HG03045 (cell line): ENCODE measurements around the gene CDC7.

ENCODE experiments used
- ATAC-seq: cut with Tn5 transposase; IDR thresholded peaks from one replicate; pipeline ENCODE4 v1.9.1; 2021; ENCODE audit warnings: mild to moderate bottlenecking, moderate library complexity; ENCODE audit not compliant: unreplicated experiment

The CDC7 gene

DNA sequence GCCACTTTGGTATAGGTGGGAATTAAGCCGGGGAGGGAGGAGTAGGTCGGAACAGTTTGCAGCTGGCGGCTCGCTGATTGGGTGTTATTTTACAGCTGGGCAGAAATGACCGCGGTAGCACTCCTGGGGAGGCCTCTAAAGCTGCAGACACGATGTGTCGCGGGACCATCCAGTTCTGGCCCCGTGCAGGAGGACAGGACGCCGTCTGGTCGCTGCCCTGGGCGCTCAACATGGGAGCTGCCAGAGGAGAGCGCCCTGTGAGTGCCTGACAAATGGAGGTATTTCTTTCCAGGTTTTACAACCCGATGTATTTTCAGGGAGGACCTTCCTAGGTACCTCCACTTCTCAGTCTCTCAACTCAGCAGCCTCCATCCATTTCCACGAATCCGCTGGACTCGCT lies 46.2 kb downstream of the CDC7 start:
- no peak for ATAC-seq

DNA sequence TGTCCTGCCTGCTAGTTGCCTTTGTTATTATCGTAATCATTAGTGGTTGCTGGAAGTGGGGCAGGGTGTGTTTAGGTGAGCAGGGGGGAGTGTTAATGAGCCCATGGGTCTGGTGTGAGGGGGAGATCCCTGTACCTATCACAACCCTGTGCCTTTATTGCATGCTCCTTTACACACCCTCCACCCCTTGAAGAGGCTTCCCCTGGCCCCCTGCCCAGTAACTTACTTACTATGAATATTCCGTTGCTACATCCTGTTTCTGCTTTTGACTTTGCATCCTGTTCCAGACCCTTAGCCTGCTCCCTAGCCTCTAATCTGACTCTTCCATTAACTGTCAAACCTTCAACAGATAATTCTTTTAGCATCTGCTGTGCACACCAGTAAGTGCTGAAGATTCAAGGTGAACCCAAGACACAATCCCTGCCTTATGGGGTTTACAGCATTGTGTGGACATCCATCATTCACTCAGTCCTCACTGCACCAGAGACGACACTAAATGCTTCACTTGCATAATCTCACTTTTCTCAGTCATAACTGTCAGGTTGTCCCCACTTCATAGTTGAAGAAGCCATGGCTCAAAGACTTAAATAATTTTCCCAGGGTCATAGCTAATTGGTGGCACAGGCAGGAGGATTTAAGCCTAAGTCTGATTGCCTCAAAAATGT lies 47.9 kb downstream of the CDC7 start:
- no peak for ATAC-seq

DNA sequence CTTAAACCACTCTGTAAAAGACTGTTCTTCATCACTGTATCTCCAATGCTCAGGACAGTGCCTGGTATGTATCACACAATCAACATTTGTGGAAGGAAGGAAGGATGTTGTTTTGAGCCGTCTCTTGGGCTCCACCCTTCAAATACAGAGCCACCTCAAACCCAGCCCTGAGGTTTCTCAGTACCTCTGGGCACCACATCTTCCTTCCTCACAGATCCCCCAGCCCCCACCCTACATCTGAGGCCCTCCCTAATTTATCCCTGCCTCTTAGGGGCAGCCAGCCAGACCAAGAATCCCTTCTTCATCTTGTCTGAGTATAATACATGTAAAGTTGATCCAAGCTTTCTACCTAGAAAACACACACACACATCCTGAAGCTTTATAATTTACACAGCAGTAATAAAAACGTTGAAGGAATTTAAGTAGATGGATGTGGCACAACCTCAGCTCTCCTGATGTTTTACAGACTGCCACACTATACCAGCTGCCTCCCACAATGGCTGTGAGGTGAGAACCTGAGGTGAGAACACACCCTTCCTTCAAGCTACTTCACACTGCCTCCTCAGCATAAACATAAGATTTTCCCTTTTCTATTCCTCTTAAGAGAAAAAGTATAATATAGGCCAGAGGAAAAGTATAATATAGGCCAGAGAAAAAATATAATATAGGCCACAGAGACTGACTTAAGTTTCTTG lies 48.5 kb downstream of the CDC7 start:
- no peak for ATAC-seq

DNA sequence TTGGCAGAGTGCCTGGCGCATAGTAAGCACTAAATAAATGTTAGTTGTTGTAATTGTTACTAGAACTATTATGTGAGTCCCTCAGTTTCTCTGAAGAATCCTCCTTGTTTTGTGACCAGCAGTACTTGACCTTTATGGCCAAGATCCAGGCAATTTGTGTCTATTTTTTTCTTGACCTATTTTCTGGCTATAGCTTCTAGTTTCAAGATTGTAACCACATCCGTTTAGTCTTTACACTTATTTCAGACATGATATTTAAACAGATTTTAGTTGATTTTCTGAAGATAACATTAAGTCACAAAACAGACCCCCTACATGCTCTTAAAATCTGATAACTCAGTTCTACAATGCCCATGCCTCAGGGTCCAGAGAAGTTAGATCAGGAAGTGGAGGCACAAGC lies 50.3 kb downstream of the CDC7 start:
- no peak for ATAC-seq

DNA sequence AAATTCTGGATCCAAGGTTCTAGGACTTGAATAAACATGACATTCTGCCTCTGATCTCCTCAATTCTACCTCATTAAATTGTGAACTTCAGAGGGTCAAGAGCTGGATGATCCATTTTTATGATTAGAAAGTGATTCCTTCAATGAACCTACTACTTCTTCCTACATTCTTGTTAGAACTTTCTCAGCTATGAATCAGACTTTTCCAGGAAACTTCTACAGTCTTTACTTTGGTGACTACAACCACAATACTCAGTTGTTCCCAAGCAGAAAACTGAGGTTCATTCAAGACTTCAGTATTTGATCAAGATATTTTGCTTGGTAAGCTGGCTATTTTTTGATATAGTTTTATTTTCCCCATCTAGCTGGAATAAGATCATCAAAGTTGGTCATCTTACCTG lies 51.4 kb downstream of the CDC7 start:
- no peak for ATAC-seq

DNA sequence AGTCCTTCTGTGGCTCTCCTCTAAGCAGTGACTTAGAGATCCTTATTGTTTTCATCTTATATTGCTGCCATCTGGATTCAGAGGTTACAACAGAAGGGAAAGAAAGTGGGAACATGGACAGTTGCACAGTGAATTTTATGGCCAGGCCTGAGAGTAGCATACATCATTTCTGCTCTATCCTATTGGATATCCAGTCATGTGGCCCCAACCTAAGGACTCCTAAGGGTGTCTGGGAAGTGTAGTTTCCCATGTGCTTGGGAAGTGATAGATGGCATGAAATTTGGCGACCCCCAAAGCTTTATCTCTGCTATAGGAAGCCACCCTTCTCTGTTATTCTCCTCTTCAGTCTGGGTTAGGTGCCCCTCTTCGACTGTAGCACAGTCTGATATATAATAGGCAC lies 51.9 kb downstream of the CDC7 start:
- ATAC-seq = no peak

DNA sequence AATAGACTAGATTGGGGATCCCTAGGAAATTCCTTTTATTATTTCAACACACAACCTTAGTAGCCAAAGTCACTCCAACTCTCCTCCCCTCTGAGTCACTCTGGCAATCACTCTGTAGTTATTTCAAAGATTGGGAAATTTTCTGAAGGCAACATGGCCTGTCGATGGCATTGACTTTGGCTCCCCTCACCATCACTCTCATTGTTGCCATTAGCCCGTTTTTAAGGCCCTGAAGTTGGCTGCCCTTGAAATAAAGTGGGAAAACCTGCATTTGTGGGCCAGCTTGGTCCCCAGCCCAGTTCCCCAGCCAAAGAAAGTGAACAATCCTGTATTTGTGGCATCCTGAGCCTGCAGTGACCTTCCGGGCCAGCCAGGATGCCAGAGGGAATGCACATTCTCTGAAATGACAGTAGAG lies 52.5 kb downstream of the CDC7 start:
- ATAC-seq = no peak

DNA sequence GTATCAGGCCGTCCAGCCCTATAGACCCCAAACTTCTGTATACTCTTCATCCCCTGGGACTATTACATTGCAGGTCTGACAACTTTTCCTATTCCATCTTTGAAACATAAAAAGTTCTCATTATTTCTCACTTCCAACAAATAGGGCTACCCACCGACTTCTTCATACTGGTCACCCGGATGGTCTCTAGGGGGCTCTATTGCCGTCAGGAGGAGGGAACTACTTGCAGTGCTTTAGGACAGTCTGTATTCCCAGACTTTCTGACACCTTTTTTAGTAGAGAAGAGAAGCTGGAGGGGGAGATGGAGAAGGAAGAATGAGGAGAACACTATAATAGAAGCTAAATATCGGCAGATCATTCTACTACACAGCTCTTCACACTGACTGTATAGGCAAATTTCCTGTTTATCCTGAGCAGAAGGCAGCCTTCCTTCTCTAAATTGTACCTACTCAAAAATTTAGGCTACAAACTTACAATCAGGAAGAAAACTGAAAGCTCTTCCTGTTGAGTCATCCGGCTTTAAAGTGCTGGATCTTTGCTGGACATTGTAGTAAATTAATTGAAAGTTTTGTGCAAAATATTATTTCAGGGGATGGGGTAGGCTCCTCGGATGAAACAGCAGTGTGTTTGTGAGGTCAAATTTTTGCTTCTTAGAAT lies 54.6 kb downstream of the CDC7 start:
- no peak for ATAC-seq

DNA sequence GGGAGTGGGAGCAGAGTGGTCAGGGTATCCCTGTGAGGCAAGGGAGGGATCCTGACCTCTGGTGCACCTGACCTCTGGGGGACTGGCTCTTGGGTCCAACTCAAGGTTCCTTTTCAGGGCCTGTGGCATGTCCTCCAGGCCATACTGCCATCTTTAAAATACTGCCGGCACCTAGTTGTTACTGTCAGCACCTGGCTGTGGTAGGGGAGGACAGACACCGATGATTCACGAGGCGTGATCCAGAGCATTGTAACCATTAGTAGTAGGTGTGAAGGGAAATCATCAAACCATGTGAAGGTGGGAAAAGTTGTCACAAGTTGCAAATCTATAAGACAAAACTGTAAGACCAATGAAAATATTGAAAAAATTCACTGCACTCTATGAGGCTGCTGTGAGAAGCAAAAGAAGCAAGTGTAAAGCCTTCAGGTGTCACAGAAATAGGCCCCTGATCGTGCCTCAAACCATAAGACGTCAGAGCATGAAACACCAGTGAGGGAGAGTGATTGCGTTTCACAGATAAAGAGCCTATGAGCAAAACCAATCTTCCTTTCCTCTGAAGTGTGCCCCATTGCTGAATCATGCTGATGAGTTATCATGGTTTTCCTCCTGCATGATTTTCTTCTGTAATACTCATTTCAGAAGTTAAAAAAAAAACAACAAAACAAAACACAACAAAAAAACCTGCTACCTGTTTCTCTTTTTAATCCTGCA lies 55.3 kb downstream of the CDC7 start:
- ATAC-seq = no peak

DNA sequence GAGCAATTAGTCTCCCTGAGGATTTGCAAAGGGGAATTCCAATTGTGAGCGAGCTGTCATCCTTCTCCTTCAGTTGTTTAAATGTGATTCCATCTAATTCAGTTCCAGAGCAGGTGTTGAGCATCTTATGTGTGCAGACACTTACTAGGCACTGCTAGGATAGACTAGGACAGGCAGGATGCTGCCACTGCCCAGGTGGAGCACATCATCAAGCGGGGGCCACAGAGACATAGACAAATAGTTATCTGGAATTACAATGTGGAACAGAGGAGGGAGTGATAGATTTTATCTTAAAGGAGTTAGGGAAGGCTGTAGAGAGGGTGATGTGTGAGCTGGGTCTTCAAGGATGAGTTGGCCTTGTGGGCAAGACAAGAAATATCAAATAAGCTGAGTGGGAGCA lies 55.9 kb downstream of the CDC7 start:
- ATAC-seq = no peak

DNA sequence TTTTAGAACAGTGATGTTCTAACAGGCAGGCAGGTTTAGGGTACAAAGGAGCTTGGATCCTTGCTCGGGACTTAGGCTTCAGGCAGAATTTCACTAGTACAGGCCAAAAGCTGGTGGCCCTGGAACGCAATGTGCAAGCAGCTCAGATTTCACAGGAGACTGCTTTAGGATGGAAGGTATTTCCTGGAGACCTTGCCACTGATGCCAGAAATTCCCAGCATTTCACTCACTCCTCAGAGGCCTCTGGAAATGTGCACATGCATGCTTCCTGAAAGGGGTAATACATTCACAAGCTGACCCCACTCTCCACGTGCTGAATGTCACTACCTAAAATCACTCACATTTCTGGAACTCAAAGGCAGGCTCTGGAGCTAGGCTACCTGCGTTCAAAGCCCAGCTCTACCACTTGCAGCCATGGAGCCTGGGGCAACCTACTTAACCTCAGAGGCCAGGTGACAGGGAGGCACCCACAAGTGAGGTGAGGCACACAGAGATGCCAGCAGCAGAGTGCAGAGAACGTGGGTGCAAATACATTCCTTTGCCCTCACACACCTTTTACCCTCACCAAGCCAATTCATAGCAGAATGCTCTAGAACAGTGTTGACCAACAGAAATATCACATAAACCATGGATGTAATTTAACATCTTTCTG lies 56.5 kb downstream of the CDC7 start:
- no peak for ATAC-seq

DNA sequence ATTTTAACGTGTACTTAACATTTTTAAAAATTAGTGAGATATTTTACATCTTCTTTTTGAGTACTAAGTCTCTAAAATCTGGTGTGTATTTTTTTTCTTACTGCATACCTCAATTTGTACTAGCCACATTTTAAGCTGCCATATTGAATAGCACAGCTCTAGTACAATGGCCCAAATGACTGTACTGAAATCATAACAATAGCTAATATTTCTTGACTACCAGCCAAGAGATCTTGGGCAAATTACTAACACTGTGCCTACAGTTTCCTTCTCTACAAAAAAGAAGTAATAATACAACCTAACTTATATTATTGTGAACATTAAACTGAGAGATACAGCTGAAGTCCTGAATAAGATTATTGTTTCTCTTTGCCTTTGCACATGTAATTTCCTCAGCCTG lies 57.2 kb downstream of the CDC7 start:
- ATAC-seq = no peak

DNA sequence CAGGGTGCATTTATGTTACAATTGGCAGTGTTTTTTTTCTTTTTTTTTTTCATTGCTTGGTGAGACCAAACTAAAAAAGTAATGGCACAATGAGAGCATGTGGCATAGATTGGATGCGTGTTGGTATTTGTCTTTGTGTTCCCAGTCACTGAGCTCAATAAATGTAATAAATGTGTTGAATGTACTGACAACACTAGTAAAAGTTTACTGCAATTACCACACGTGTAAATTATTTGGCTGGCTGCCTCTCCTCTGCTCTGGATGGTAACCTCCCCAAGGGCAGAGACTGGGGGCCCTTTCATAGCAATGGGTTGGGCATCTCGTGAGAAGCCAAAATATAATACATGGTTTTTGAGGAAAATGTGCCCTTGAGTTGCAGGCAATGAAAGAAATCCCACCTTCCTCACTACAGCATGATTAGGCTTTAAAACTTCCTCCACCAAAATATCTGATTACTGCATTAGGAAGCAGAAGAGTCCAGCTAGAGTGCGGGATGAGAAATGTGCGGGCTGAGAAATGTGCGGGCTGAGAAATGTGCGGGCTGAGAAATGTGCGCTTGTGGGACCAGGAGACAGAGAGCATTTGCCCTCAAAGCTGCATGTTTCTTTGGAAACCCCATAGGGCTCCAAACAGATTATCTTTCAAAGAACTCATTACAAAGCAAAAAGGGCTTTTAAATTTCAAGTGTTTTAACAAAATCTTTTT lies 58.5 kb downstream of the CDC7 start:
- ATAC-seq = no peak

DNA sequence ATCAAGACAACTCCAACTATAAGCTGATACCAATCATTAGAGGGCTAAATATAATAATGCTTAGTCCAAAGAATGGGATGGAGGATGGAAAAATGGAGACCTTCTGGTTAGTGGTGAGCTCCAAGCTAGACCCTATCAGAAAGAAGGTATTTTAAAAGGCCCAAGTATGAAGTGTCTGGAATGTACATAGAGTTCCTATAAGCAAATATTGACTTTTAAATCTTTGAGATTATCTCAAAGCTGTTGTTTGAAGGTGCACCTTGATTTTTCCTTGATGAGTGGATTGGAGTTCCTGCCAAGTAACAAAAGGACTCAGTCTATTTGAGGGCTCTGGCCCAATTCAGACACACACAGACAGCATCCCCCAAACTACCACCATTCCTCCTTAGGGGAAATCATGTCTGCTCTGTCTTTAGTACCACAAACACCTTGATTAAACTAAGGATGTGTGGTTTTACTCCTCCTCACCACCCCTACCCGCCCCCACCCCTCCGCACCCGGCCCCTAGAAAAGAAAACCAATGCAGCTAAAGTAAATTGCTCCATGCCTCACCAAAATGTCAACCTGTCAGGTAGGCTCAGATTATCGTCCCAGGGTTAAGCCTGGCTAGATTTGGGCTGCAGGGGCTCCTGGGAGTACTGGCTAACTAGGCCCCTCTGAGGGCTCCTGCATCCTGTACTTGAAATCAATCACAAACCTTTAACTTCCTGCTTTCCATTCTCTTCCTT lies 59.4 kb downstream of the CDC7 start:
- ATAC-seq = no peak

DNA sequence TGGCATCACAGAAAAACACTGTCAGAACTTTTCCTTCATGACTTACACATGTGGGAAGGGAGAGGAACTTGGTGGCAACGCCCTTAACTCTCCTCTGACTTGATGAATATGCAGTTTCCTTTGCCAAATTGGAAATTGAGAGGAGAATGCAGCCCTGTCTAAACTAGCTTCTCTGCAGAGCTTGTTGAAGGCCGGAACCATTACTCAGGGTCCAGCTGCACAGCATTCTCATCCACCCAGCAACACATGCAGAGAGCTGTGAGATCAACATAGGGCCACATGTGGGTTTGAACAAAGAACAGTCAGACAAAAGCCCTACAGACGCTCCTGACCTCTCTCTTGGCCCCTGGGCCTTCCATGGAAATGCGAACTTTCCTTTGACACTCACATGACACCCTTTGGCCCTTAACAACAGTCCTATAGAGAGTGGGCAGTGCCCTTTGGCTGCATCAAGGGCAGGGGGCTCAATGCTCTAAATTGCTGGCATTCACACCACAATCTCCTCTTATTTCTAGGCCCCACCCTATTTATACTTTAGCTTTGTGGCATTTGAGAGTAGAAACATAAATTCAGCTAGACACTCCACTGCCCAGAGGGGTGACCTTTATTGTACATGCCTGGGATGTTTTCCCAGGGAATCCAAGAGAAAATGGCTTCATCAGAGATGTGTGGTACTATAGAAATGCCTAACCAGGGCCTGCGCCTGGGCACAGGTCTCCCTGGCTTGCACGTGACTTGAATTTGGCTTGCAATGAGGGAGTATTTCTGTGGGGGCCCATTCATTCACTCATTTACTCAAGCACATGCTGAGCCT lies 64.4 kb downstream of the CDC7 start:
- no peak for ATAC-seq

DNA sequence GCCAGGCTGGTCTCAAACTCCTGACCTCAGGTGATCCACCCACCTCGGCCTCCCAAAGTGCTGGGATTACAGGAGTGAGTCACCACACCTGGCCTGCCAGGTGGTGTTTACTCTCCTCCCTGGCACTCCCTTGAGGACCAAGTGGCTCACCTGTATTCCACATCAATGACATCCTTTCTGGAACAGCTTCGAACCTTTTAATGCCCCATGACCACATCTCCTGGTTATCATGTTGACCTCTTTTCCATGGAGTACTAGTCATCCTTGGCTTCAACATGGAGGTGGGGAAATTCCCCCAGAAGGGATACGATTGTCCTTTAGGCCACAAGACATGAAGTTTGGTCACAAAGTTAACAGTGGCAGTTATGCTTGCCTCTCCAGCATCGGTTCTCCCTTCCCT lies 66.9 kb downstream of the CDC7 start:
- no peak for ATAC-seq

DNA sequence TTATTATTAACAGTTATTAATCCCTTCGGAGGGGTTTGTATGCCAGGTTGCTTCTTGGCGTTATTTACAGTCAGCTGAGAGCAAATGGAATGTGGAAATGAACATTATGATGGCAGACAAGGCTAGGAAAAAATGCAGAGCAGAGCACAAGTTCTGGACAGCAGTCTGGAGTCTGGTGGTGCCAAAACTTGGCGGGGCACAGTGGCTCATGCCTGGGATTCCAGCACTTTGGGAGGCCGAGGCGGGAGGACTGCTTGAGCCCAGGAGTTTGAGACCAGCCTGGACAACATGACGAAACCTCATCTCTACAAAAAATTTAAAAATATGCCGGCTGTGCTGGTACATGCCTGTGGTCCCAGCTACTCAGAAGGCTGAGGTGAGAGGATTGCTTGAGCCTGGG lies 67.6 kb downstream of the CDC7 start:
- ATAC-seq = no peak

DNA sequence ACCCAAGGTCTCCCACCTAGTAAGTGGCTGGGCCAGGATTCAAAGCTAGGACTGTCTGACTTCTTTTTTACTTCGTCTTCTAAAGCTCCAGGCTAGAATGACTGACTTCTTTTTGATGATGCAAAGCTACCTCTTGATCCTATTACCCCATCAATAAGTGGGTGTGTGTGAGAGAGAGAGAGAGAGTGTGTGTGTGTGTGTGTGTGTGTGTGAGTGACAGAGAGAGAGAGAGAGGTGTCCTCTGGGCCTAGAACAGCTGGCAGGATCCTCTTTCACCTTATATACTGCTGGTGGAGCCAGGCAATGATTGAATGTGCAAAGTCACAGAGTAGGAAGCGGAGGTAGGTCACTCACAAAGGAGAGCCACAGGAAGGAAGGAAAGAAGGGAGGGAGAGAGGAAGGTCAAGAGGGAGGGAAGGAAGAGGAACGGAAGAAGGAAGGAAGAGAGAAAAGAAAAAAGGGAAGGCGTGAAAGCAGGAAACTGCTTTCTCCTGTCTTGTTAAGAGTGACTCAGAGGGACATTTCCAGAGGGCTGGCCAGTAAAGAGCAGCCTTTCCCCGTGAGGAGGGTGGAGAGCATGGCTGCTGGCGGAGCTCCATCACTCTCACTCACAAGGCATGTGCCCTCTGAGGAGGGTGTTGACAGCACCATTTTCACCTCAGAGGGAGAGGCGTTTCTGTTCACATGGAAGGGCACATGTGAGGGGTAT lies 68.9 kb downstream of the CDC7 start:
- ATAC-seq = no peak

DNA sequence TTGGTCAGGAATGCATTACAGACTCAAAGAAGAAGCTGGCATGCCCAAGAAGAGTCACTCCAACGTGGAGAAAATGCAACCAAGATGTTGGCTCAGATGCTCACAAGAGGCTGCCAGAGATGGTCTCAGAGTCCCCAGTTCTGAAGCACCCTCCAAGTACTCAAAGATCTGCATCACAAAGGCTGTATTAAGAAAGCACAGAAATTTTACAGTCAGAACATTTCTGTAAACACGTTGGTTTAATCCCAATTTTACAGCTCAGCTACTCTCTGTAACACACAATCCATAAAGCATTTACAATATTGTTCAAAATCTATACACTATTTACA lies 69.4 kb downstream of the CDC7 start:
- no peak for ATAC-seq
